Measurements from ENCODE around the gene ASAP2. TPM values are rescaled to one million over a fixed set of nuclear protein-coding genes. Genes with fewer than 3 reads are reported as not detected.

ASAP2 gene
- 18.8 TPM for polyA plus RNA-seq (ENCODE audit: insufficient read length)

DNA sequence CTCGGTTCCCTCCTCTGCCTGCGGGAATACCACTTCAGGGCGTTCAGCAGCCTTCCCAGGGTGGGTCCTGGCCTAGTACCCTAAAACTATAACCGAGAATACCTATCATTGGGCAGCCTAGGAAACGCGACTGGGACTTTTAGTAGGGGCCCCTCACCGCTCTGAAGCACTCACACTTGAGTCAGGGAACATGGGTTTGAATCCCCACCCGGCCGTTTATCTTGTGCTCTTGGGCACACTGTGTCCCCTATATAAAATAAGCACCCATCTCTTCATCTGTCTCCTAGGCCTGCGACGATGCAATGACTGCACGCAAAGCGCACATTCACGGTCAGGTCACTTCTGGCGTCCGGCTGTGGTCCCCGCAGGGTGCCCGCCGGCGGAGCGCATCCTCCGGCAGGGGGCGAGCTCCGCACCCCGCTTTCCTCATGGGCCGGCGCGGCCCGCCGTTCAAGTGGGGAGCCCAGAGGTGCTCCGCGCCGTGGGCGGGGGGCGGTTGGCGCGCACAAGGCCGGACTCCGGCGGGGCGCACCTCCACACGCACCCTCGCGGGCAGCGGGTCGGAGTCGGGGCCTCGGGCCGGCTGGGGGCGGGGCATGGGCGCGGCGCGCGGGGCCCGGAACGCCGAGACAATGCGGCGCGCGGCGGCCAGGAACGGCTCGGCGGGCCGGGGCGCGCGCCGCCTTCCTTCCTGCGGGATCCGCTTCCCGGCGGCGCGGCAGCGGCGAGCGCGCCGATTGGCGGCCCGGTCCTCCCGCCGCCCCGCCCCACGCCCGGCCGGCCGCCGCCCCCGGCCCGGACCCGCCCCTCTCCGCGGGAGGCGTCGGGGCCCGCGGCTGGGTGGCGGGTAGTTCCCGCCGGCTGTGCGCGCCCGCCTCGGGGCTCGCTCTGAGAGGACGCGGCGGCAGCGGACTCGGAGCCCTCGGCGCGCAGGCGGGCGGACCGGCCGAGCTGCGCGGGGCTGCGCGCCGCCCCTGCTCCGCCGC is at the start of gene ASAP2:
TSS of gene ASAP2 (plus strand) at position 850 of the 986 bp plus-strand sequence. CDS start 293 bp downstream, outside the sequence.
- peak; percentile 74 for DNase-seq

DNA sequence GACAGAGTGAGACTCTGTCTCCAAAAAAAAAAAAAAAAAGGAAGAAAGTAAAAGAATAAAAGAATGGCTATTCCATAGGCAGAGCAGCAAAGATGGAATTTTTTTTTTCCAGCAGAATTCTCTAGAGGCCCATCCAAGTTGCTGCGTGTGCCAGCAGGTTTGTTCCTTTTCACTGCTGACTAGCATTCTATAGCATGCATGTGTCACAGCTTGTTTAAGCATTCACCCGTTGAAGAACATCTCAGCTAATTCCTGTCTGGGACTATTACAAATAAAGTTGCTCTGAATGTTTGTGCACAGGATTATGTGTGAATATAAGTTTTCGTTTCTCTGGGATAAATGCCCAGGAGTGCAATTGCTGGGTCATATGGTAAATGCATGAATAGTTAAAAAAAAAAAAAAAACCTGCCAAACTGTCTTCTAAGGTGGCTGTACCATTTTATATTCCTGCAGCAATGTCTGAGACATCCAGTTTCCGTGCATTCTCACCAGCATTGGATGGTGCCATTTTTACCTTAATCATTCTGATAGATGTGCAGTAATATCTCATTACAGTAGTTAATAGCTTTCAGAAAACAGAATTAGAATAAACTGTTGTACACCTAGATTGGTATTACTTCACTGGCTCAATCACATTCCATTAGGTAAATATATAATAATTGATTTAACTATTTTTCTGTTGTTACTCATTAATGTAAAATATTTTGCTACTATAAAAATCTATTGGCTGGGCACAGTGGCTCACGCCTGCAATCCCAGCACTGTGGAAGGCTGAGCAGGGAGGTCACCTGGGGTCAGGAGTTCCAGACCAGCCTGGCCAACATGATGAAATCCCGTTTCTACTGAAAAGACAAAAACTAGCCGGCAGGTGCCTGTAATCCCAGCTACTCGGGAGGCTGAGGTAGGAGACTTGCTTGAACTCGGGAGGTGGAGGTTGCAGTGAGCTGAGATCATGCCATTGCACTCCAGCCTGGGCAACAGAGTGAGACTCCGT is 47.5 kb upstream of the ASAP2 start:
- DNase-seq = no peak

GRCh38 chr2:9160732-9161131 is 45.9 kb upstream of the ASAP2 start:
- no peak for DNase-seq

DNA sequence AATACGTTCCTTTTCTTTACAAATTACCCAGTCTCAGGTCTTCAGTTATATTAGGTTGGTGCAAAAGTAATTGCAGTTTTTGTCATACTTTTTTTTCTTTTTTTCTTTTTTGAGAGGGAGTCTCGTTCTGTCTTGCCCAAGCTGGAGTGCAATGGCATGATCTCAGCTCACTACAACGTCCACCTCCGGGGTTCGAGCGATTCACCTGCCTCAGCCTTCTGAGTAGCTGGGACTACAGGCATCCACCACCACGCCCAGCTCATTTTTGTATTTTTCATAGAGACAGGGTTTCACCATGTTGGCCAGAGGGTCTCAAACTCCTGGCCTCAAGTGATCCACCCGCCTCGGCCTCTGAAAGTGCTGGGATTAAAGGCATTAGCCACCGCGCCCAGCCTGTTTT is 43.8 kb upstream of the ASAP2 start:
- DNase-seq = no peak

GRCh38 chr2:9163306-9164111 is 43.1 kb upstream of the ASAP2 start:
- no peak for DNase-seq

DNA sequence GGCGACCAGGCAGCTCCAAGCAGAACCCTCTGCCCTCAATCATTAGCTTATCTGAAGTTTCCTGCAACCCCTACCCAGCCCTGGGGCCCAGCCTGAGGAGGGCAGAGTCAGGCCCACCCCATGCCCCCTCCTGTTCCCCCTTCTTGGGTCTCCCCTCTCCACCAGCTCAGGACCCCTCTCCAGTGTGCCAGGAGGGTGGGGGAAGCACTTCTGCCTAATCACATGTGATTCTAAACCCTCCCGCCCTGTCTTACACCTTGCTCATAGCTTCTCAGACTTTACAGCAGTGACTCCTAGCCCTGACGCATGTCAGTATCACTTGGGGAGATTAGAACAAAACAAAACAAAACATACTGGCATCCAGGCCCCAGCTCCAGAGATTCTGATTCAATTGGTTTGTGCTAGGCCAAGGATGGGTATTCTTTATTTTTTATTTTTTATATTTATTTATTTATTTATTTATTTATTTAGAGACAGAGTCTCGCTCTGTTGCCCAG is 42.5 kb upstream of the ASAP2 start:
- DNase-seq = no peak

DNA sequence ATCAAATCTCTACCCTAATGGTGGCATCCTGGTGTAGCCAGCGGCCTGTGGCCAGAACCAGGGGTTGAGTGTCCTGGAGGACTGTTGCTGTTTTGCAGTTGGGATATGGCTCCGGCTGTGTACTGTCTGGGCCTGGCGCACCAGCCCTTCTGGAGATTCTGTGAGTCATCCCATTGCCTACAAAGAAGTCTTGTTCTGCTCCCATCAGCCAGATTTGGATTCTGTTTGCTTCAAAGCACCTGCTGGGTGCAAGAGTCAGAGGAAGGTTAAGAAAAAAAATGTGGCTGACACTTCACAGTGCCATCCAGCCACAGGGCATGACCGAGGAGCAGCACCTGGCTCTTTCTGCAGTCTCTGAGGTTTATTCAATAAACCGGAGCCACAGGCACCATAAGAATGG is 41.0 kb upstream of the ASAP2 start:
- DNase-seq = no peak

- no peak for DNase-seq
These were observed 39.8 kb upstream of the ASAP2 start for GRCh38 chr2:9166579-9167377.

- no peak for DNase-seq
These were observed 38.6 kb upstream of the ASAP2 start for GRCh38 chr2:9167718-9168657.

DNA sequence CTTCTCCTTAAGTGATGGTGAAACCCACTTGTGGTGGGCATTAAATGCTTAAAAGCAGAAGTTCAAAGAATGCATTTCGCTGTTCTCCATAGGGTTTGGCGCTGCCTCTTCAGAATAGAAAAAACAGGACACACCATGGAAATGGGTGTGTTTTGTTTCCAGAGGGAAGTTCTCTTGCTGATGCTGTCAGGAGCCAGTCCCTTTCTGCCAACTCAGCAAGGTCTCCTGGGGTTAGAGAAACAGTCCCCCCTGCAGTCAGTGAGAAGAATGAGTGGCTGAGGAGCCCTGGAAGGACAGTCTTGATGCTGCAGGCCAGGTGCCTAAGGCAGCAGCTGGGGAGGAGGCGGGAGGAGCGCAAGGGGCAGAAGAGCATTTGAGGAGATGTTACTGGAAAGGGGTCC is 37.8 kb upstream of the ASAP2 start:
- DNase-seq = no peak

DNA sequence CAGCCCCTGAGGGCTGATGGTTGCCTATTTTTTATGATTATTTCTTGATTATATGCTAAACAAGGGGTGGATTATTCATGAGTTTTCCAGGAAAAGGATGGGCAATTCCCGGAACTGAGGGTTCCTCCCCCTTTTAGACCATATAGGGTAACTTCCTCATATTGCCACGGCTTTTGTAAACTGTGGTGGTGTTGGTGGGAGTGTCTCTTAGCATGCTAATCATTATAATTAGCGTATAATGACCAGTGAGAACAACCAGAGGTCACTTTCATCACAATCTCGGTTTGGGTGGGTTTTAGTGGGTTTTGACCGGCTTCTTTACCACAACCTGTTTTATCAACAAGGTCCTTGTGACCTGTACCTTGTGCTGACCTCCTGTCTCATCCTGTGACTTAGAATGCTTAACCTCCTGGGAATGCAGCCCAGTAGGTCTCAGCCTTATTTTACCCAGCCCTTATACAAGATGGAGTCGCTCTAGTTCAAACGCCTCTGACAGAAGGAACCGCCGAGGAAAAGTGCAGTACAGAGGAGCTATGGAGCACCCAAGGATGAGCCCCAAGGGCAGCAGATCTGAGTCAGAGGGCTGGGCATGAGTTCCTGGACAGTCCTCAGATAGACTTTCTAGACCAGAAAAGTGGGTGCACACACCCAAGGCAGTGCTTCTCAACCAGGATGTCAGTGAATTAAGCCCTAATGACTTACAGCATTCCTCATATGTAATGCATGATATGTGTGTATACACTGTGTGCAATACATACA is 37.1 kb upstream of the ASAP2 start:
- DNase-seq = no peak

GRCh38 chr2:9170458-9171130 is 36.0 kb upstream of the ASAP2 start:
- no peak for DNase-seq

DNA sequence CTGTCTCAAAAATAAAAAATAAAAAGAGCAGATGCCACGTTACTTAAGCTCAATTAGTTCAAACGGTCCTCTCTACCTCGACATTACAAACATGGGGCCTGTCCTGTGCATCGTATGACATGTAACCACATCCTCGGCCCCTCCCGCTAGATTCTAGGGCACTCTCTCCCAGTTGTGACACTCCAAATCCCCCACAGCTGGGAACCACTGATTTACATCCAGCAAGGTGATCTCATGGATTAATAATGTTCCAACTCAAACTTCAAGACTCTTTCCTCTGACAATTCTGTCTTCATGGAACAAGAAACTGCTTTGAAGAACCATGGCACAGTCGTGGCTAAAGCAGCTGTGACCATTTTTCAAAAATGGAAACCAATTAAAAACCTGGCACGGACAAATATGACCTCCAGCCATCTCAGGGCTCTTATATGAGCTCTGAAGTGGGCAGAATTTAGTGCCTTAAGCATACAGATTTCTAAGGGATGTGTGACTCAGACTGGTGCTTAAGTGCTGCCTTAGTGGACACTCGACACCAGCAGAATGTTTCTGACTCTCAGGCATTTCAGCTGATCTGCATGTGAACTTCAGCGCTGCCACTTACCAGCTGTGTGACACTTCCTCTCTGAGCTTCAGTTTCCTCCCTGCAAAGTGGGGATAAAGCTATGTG is 31.7 kb upstream of the ASAP2 start:
- DNase-seq = no peak

DNA sequence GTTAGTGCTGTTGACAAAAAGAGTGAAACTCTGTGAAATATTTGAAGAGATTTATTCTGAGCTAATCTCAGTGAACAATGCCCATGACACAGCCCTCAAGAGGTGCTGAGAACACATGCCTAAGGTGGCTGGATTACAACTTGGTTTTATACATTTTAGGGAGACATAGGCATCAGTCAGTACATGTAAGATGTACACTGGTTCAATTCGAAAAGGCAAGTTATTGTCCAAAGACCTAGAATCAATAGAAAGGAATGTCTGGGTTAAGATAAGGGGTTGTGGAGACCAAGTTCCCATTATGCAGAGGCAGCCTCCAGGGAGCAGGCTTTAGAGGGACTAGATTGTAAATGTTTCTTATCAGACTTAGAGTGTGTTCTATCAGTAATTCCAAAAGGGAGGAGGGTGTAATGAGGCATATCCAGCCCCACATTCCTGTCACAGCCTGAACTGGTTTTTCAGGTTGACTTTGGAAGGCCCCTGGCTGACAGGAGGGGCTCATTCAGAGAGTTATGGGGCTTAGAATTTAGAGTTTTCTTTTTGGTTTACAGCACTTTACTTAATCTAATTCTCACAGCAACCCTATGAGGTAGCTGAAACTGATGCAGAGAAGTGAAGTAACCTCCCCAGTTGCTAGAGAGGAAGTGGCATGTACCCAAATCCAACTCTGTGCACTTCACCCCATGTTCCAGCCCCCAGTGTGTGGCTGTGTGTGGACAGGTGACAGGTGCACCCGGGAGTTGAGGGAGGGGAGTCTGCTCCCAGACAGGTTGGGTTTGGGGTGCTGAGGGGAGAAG is 28.3 kb upstream of the ASAP2 start:
- no peak for DNase-seq

GRCh38 chr2:9178904-9179571 is 27.6 kb upstream of the ASAP2 start:
- DNase-seq = no peak

- no peak for DNase-seq
These were observed 26.9 kb upstream of the ASAP2 start for GRCh38 chr2:9179572-9180201.

All from hindlimb muscle (tissue), 1 donor.